ENCODE data around the gene MADCAM1. TPM values are rescaled to one million over a fixed set of nuclear protein-coding genes. Genes with fewer than 3 reads are reported as not detected.

MADCAM1 gene
- total RNA-seq, 1 donor from 2014 or later: not detected

DNA sequence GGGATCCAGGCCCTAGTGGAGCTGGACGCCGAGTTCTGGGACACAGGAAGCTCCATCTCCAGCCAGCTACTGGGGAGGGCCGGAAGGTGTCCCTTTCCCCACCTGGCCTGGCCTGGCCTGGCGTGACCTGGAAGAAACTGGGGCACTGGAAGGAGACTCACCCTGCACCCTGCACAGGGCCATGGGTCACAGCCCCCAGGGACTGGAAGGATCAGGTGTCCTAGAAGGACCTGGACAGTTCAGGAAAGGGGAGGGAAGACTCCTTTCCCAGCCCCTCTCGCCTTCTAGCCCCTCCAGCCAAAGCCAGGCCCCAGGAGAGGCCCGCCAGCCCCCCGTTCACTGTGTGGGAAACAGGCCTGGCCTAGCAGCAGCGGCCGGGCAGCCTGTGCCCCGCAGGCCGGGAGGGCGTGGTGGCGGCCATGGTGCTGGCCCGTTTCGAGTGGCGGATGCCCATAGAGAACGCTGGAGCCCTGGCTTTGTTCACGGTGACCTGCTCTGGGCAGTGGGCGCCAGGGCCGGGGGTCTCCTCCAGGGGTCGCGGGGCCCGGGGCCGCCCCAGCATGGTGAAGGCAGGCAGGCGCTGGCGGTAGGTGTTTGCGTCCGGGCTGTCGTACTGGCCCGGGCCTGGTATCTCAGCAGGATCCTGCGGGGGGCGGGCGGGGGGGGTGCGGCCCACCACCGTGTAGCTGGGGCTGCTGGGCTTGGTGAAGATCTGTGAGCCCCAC is 32.6 kb upstream of the MADCAM1 start:
- no peaks in the 10 kb centered on the region for H3K9me3 ChIP-seq
- no peaks in the 10 kb centered on the region for H3K27me3 ChIP-seq
- peaks cover 0 to 4% of the 10 kb centered on the region in 2 donors for H3K4me1 ChIP-seq
- TF ChIP-seq, protein P1, sequence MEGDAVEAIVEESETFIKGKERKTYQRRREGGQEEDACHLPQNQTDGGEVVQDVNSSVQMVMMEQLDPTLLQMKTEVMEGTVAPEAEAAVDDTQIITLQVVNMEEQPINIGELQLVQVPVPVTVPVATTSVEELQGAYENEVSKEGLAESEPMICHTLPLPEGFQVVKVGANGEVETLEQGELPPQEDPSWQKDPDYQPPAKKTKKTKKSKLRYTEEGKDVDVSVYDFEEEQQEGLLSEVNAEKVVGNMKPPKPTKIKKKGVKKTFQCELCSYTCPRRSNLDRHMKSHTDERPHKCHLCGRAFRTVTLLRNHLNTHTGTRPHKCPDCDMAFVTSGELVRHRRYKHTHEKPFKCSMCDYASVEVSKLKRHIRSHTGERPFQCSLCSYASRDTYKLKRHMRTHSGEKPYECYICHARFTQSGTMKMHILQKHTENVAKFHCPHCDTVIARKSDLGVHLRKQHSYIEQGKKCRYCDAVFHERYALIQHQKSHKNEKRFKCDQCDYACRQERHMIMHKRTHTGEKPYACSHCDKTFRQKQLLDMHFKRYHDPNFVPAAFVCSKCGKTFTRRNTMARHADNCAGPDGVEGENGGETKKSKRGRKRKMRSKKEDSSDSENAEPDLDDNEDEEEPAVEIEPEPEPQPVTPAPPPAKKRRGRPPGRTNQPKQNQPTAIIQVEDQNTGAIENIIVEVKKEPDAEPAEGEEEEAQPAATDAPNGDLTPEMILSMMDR (IDR thresholded peaks at IDR 0.05): no peak
- intact Hi-C loops (cut with DNase I): no loop called here
- H3K36me3 ChIP-seq: no peaks in the 10 kb centered on the region
- H3K4me3 ChIP-seq: no peak overlapping the region
- no peak overlapping the region for H3K27ac ChIP-seq
- DNase-seq (ENCODE audit: low spot score in 2 of 2): no peak

DNA sequence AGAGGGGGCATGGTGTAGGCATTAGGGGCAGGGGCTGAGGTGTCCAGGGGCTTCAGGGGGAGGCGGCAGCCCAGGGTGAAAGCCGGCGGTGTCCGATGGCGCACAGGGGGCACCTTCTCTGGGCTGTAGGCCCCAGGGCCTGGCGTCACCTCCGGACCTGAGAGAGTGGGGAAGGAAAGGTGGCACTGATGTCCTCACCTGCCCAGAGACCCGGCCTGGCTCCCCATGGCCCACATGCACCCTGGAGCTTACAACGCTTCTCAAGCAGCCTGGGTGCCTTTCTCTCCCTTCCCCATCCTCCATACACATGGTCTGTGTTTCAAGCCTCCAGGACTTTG is 32.1 kb upstream of the MADCAM1 start:
- H3K9me3 ChIP-seq: no peaks in the 10 kb centered on the region
- no peak overlapping the region for H3K4me3 ChIP-seq
- DNase-seq (ENCODE audit: low spot score in 2 of 2): no peak
- TF ChIP-seq, protein P1 (IDR thresholded peaks at IDR 0.05): no peak
- no peak overlapping the region for H3K27ac ChIP-seq
- H3K4me1 ChIP-seq: peaks cover 0 to 4% of the 10 kb centered on the region in 2 donors
- intact Hi-C loops (cut with DNase I): no loop called here
- H3K27me3 ChIP-seq: no peaks in the 10 kb centered on the region
- no peaks in the 10 kb centered on the region for H3K36me3 ChIP-seq

DNA sequence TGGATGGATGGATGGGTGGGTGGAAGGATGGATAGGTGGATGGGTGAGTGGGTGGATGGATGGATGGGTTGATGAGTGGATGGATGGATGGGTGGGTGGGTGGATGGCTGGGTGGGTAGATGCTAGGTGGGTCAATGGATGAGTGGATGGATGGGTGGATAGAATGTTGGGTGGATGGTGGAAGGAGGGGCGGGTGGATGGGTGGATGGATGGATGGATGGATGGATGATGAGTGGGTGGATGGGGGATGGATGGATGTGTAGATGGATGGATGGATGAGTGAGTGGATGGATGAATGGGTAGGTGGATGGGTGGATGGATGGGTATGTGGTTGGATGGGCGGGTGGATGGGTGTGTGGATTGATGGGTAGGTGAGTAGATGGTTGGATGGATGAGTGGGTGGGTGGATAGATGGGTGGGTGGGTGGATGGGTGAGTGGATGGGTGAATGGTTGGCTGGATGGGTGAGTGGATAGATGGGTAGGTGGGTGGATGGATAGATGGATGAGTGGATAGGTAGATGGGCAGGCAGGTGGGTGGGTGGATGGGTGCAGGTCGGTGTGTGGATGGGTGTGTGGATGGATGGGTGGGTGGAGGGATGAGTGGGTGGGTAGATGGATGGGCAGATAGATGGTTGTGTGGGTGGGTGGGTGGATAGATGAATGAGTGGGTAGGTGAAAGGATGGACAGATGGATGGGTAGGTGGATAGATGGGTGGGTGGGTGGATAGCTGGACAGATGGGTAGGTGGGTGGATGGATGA is 31.1 kb upstream of the MADCAM1 start:
- no peak overlapping the region for H3K4me3 ChIP-seq
- no peaks in the 10 kb centered on the region for H3K9me3 ChIP-seq
- DNase-seq (ENCODE audit: low spot score in 2 of 2): no peak

DNA sequence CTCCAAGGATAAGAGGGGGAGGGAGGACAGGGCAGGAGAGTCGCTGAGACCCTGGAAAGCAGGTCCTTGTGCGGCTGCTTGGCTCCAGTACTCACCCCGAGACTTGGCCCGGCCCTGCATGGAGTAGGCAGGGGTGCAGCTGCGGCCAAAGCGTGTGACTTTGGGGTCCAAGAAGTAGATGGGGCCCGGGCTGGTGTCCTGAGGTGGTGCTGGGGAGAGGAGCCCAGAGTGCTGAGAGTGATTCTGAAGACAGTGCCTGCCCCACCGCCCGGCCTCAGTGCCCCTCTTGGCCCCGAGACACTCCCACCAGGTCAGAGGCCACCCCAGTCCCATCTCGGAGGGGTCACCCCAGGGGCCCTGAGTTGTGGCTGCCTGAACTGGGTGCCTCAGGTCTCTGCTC is 28.7 kb upstream of the MADCAM1 start:
- intact Hi-C loops (cut with DNase I): no loop called here
- H3K27ac ChIP-seq: no peak overlapping the region
- DNase-seq (ENCODE audit: low spot score in 2 of 2): no peak

More for the DNA sequence above, 31.1 kb upstream of the MADCAM1 start:
- intact Hi-C loops (cut with DNase I): no loop called here
- Histone ChIP-seq H3K4me1 (peaks cover 0 to 4% of the 10 kb centered on the region in 2 donors), H3K36me3 (no peaks in the 10 kb centered on the region), H3K27ac (no peak overlapping the region), H3K27me3 (no peaks in the 10 kb centered on the region)
- TF ChIP-seq, protein P1 (IDR thresholded peaks at IDR 0.05): no peak

DNA sequence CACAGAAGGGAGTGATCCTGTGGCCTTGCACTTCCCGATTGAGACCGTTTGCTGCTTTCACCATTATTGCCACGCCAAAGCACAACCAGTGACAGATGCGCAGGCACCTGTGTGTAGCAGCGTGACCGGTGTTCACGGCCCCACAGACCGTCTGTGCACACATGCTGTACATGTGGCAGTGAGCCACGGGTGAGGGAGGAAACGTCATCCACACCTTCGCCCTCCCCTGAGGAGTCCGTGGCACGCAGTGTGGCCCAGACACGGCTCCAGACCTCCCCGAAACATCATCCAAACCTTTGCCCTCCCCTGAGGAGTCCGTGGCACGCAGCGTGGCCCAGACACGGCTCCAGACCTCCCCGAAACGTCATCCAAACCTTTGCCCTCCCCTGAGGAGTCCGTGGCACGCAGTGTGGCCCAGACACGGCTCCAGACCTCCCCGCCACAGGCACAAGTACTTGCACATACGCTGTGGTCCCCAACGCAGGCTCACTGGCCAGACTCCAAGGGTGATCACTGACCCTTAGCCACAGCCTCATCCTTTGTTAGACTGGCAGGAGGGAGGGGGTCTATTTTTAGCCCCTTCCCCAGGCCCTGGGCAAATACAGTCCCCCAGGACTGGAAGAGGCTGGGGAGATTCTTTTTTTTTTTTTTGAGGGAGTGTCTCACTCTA is 27.6 kb upstream of the MADCAM1 start:
- no peaks in the 10 kb centered on the region for H3K4me1 ChIP-seq
- H3K9me3 ChIP-seq: no peaks in the 10 kb centered on the region
- no peaks in the 10 kb centered on the region for H3K36me3 ChIP-seq
- no peaks in the 10 kb centered on the region for H3K27me3 ChIP-seq
- TF ChIP-seq, protein P1 (IDR thresholded peaks at IDR 0.05): no peak
- intact Hi-C loops (cut with DNase I): no loop called here
- DNase-seq (ENCODE audit: low spot score in 2 of 2): no peak
- H3K4me3 ChIP-seq: no peak overlapping the region
- H3K27ac ChIP-seq: no peak overlapping the region

More for the DNA sequence above, 28.7 kb upstream of the MADCAM1 start:
- Histone ChIP-seq H3K4me3 (no peak overlapping the region), H3K9me3 (no peaks in the 10 kb centered on the region), H3K36me3 (no peaks in the 10 kb centered on the region), H3K27me3 (no peaks in the 10 kb centered on the region), H3K4me1 (no peaks in the 10 kb centered on the region)
- TF ChIP-seq, protein P1 (IDR thresholded peaks at IDR 0.05): no peak

All from ascending aorta (tissue), 2 donors.